Left cardiac atrium (tissue), 4 donors: ENCODE measurements around the gene ANTXR2. TPM values are rescaled to one million over a fixed set of nuclear protein-coding genes. Genes with fewer than 3 reads are reported as not detected.
A peak's percentile ranks its signal among the peaks of the same experiment; 100 is the strongest.
"Not testable (repeated sequence)": the region's sequence is repeated elsewhere in the genome, so short reads cannot be mapped to it uniquely, and the experiment has no call there.

Experiments
- ATAC-seq, 2 donors: fragments of 200-7000 bp; cut with Tn5 transposase; one replicate each; pipeline ENCODE4 v1.9.1; 2020; ENCODE audit warnings: mild to moderate bottlenecking in 2 of 2, moderate library complexity in 2 of 2
- DNase-seq: peaks from one replicate; pipeline ENCODE4 v3.0.0-alpha.2; 2020
- intact Hi-C, 2 donors: fragments of 100-400 bp; cut with DNase I; formaldehyde crosslinking; loops; one replicate each; pipeline versions ENCODE4 v1.14.1 to v1.15.1; 2022 to 2023
- total RNA-seq, 2 donors: library from RNA; stranded (reverse); fragmentation: NEBNext Ultra II Directional; extraction: Animal tissue kit (Norgen Biotek cat#: 25700); gene quantifications; one replicate each; pipeline ENCODE4 v1.2.1, GENCODE V29; 2021
- donor health status: DM: no; HTN: yes; CAD: no.
- donor health status: DM: no; HTN: yes; CAD: no; lungs with severe emphysema.
- donor health status: DM: yes; HTN: yes; CAD: no.
- donor health status: Dilated cardiomyopathy.

Gene ANTXR2
- total RNA-seq, 2 donors from 2014 or later: 39.3 to 49.8 TPM

GRCh38 chr4:80008351-80008750 lies 64.7 kb downstream of the ANTXR2 start:
- ATAC-seq: no peak
- intact Hi-C loops: no loop called here
- no peak for DNase-seq

GRCh38 chr4:80007745-80008149 lies 65.3 kb downstream of the ANTXR2 start:
- no peak for DNase-seq
- intact Hi-C loops: no loop called here
- ATAC-seq: no peak

GRCh38 chr4:80006935-80007744 lies 65.9 kb downstream of the ANTXR2 start:
- DNase-seq (no peak), ATAC-seq (peak; percentile 34 to 53)
- intact Hi-C loops: no loop called here

- DNase-seq (no peak), ATAC-seq (peak in 1 of 2 donors; percentile 46)
- intact Hi-C loops: no loop called here
These were observed 67.2 kb downstream of the ANTXR2 start for GRCh38 chr4:80005863-80006262.

- intact Hi-C loops: no loop called here
- DNase-seq (no peak), ATAC-seq (no peak)
These were observed 68.7 kb downstream of the ANTXR2 start for GRCh38 chr4:80004319-80004718.

GRCh38 chr4:80002559-80002958 lies 70.5 kb downstream of the ANTXR2 start:
- intact Hi-C loops, DNase-seq, ATAC-seq: not testable (repeated sequence)

- intact Hi-C loops, DNase-seq, ATAC-seq: not testable (repeated sequence)
These were observed 74.0 kb downstream of the ANTXR2 start for GRCh38 chr4:79999048-79999447.

- intact Hi-C loops: no loop called here
- ATAC-seq (no peak), DNase-seq (no peak)
These were observed 74.8 kb downstream of the ANTXR2 start for GRCh38 chr4:79998201-79998600.

GRCh38 chr4:79996851-79997250 lies 76.2 kb downstream of the ANTXR2 start:
- DNase-seq: no peak
- intact Hi-C loops: no loop called here
- no peak for ATAC-seq

- intact Hi-C loops: no loop called here
- ATAC-seq (no peak), DNase-seq (no peak)
These were observed 79.6 kb downstream of the ANTXR2 start for GRCh38 chr4:79993476-79993875.

- DNase-seq (no peak), ATAC-seq (no peak)
- intact Hi-C loops: no loop called here
These were observed 81.4 kb downstream of the ANTXR2 start for GRCh38 chr4:79991601-79992000.

GRCh38 chr4:79991100-79991499 lies 81.9 kb downstream of the ANTXR2 start:
- ATAC-seq, intact Hi-C loops, DNase-seq: not testable (repeated sequence)

- intact Hi-C loops: no loop called here
- ATAC-seq (no peak), DNase-seq (no peak)
These were observed 85.6 kb downstream of the ANTXR2 start for GRCh38 chr4:79987401-79987800.

GRCh38 chr4:79983431-79983830 lies 89.6 kb downstream of the ANTXR2 start:
- intact Hi-C loops: no loop called here
- DNase-seq: no peak
- ATAC-seq: no peak

GRCh38 chr4:79982601-79983322 lies 90.3 kb downstream of the ANTXR2 start:
- intact Hi-C loops: no loop called here
- no peak for ATAC-seq
- DNase-seq: no peak

- ATAC-seq: no peak
- DNase-seq: no peak
- intact Hi-C loops: no loop called here
These were observed 92.6 kb downstream of the ANTXR2 start for GRCh38 chr4:79980448-79980847.

GRCh38 chr4:79979785-79980437 lies 93.1 kb downstream of the ANTXR2 start:
- ATAC-seq: no peak
- intact Hi-C loops: no loop called here
- DNase-seq: no peak

- ATAC-seq (no peak), DNase-seq (no peak)
These were observed 95.7 kb downstream of the ANTXR2 start for GRCh38 chr4:79977131-79977840.

GRCh38 chr4:79964400-79965211 lies 108.4 kb downstream of the ANTXR2 start:
- no peak for DNase-seq
- no peak for ATAC-seq
- intact Hi-C loops: no loop called here

More at GRCh38 chr4:79977131-79977840, 95.7 kb downstream of the ANTXR2 start:
- intact Hi-C loops: no loop called here
